OCI-LY7 (cell line): Measurements from ENCODE around the gene MAN1A2. TPM values are rescaled to one million over a fixed set of nuclear protein-coding genes. Genes with fewer than 3 reads are reported as not detected.
A peak's percentile ranks its signal among the peaks of the same experiment; 100 is the strongest.

ENCODE experiments used
- BruUV-seq: library from RNA; stranded (reverse); fragments of 400-500 nt; replicated peaks from 2 replicates; lab custom pipeline; 2021; lab: Mats Ljungman, UMichigan
- CTCF ChIA-PET: fragments of 300-600 bp; sonication (Branson Sonifier 250); formaldehyde crosslinking; loops from one replicate; lab custom pipeline; 2022; ENCODE audit warnings: antibody characterized with exemption; ENCODE audit not compliant: unreplicated experiment; lab: Charles Lee
- POLR2A ChIA-PET: fragments of 300-600 bp; sonication (Branson Sonifier 250); formaldehyde crosslinking; loops from one replicate; lab custom pipeline; 2022; ENCODE audit warnings: antibody characterized with exemption; lab: Charles Lee
- DNase-seq: peaks from one replicate; pipeline ENCODE4 v3.0.0-alpha.2; 2015; ENCODE audit warnings: low spot score
- H2AFZ ChIP-seq: fragments of 200-600 bp; sonication (generic), shearing (Covaris generic); 2 replicates; pipeline ENCODE4 v1.6.1; 2014; ENCODE audit warnings: mild to moderate bottlenecking, antibody characterized with exemption, low read length, moderate library complexity
- H3K27ac ChIP-seq: fragments of 200-600 bp; sonication (generic); 2 replicates; pipeline ENCODE4 v1.5.1; 2014; ENCODE audit warnings: mixed run types, low read depth, mild to moderate bottlenecking, moderate library complexity, low read length, inconsistent platforms; ENCODE audit not compliant: poor library complexity, severe bottlenecking
- H3K36me3 ChIP-seq: fragments of 200-600 bp; sonication (generic); 2 replicates; pipeline ENCODE4 v1.6.1; 2014; ENCODE audit warnings: mild to moderate bottlenecking, antibody characterized with exemption, low read length, moderate library complexity, mixed read lengths; ENCODE audit not compliant: insufficient read depth
- H3K4me1 ChIP-seq: fragments of 200-600 bp; sonication (generic); 2 replicates; pipeline ENCODE4 v1.5.1; 2014; ENCODE audit warnings: mild to moderate bottlenecking, low read length; ENCODE audit not compliant: insufficient read depth, poor library complexity, severe bottlenecking
- H3K4me2 ChIP-seq: fragments of 200-600 bp; sonication (generic); 2 replicates; pipeline ENCODE4 v1.6.1; 2014; ENCODE audit warnings: mild to moderate bottlenecking, low read length
- H3K4me3 ChIP-seq: fragments of 200-600 bp; sonication (generic); 2 replicates; pipeline ENCODE4 v1.5.1; 2014; ENCODE audit warnings: mild to moderate bottlenecking, low read depth, low read length; ENCODE audit not compliant: poor library complexity, severe bottlenecking
- H3K79me2 ChIP-seq: fragments of 200-600 bp; sonication (generic); 2 replicates; pipeline ENCODE4 v1.6.1; 2016; ENCODE audit warnings: low read depth, mild to moderate bottlenecking, low read length, moderate library complexity, mixed read lengths; ENCODE audit not compliant: insufficient read depth
- H3K9me2 ChIP-seq: fragments of 200-600 bp; sonication (generic); 2 replicates; pipeline ENCODE4 v1.6.1; 2016; ENCODE audit warnings: mild to moderate bottlenecking, low read length, mixed read lengths; ENCODE audit not compliant: insufficient read depth
- H3K9me3 ChIP-seq: fragments of 200-600 bp; sonication (generic); 2 replicates; pipeline ENCODE4 v1.6.1; 2014; ENCODE audit warnings: mild to moderate bottlenecking, mixed run types, low read length, mixed read lengths
- H4K20me1 ChIP-seq: fragments of 200-600 bp; sonication (generic); 2 replicates; pipeline ENCODE4 v1.6.1; 2014; ENCODE audit warnings: mild to moderate bottlenecking, antibody characterized with exemption, low read length, moderate library complexity, mixed read lengths; ENCODE audit not compliant: insufficient read depth
- CTCF ChIP-seq: fragments of 200-600 bp; sonication (generic); conservative IDR thresholded peaks from 2 replicates; pipeline ENCODE4 v1.5.1; 2014; ENCODE audit warnings: mild to moderate bottlenecking, antibody characterized with exemption, low read length, moderate library complexity, mixed read lengths
- EZH2phosphoT487 ChIP-seq: fragments of 200-600 bp; sonication (generic); IDR thresholded peaks from 2 replicates; pipeline ENCODE4 v1.6.1; 2018; ENCODE audit warnings: low read depth, borderline replicate concordance, mild to moderate bottlenecking, mixed run types, antibody characterized with exemption, low read length, moderate library complexity, mixed read lengths
- intact Hi-C: fragments of 100-400 bp; cut with micrococcal nuclease; formaldehyde crosslinking; loops from one replicate; pipeline ENCODE4 v1.10.0; 2022; ENCODE audit not compliant: unreplicated experiment
- total RNA-seq, 2 experiments: library from RNA; depleted of rRNA in 1 of 2; stranded (reverse); fragments of >200 nt in 1 of 2; shearing (Covaris generic) in 1 of 2; gene quantifications; 2 replicates each; pipeline ENCODE4 v1.2.3, GENCODE V29; 2014 to 2022

MAN1A2 gene
- total RNA-seq, 2 experiments from 2014 or later = 16.1 to 27.5 TPM

DNA sequence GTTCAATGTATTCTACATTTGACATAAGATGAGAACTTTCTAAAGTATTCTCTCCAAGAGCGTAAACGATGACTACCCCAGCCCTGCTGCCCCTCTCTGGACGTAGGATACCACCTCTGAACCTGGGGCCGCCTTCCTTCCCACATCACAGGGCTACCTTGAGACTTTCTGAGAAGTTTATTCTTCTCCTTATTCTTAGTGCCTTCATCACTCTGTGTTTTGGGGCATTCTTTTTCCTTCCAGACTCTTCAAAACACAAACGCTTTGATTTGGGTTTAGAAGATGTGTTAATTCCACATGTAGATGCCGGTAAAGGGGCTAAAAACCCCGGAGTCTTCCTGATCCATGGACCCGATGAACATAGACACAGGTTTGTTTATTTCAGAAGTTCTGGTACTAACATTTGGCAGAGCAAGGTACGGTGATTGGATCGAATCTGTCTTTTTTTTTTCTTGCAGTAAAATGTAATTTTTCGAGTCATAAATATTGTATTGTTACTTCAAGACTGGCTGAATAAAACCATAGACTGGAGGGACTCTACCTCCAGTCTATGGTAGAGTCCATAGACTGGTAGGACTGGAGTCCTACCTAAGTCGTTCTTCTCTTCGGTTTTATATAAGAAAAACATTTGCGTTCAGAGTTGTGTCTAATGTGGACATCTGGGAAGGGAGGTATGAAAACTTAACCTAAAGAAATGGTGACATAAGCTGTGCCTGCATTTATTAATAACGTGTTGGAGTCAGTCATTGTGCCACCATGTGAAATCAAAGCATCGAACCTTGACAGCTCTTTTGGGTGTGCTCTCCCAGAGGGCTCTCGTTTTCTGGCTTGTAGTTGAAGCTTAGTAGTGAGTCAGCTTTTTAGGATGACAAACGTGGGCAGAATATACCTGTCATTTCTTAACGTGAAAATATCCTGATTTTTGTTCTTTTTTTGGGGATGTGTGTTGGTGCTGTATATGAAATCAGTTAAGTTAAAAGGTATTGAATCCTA lies 1.2 kb downstream of the MAN1A2 start:
- intact Hi-C loops = loop anchor here (5.0 to 10.0 kb wide), 3 partner anchors 296 to 559 kb away; partner anchors contain the start of genes GDAP2, TTF2 and WDR3
- peak; percentile 63 for DNase-seq
- peak overlapping the region; percentile 88 for H3K4me3 ChIP-seq
- BruUV-seq = TSS peak; percentile 69
- no peaks in the 10 kb centered on the region for H3K36me3 ChIP-seq
- peak overlapping the region; percentile 94 for H3K4me2 ChIP-seq
- H3K27ac ChIP-seq = peak overlapping the region; percentile 74
- H3K4me1 ChIP-seq = peaks cover 40% of the 10 kb centered on the region
- peaks cover 69% of the 10 kb centered on the region for H3K79me2 ChIP-seq
- POLR2A ChIA-PET = interaction anchor here (0.9 to 1.4 kb wide), 3 partner anchors 11 to 140 kb away, joined by 4 to 6 read pairs (median 5); no protein-coding TSS in a partner anchor
- TF ChIP-seq CTCF (no peak; the same call in 1 of the 2 replicates), EZH2phosphoT487 (no peak)
- no peaks in the 10 kb centered on the region for H3K9me3 ChIP-seq
- peak overlapping the region; percentile 86; the same call in 1 of the 2 replicates for H2AFZ ChIP-seq
- CTCF ChIA-PET = interaction anchor here (1.0 kb wide), 1 partner anchor 308 kb away, joined by 3 read pairs; the partner anchor contains the start of gene TTF2
- H4K20me1 ChIP-seq = peaks cover 30% of the 10 kb centered on the region
- no peaks in the 10 kb centered on the region for H3K9me2 ChIP-seq

DNA sequence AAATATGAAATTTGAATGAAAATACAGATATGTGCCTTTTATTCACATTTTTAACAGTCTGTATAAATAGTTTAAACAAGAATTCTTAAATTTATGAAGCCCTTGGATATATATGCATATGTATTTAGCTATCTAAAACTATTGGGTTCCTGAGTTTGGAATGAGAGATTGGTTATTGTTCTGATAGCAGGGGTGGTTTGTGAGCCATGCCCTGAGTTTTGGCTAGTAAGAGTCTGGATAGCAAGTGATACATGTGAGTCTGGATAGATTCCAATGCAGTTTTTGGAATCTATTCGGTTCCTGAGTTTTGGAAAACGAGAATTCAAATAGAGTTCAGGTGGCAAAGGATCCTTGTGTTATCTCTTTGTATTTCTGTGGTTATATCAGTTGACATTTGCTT lies 2.8 kb downstream of the MAN1A2 start:
- Histone ChIP-seq H3K4me1 (peaks cover 25% of the 10 kb centered on the region), H2AFZ (no peak overlapping the region), H3K9me2 (no peaks in the 10 kb centered on the region), H3K4me2 (peak overlapping the region; percentile 94), H3K79me2 (peaks cover 86% of the 10 kb centered on the region), H4K20me1 (peaks cover 30% of the 10 kb centered on the region), H3K4me3 (peak overlapping the region; percentile 88), H3K27ac (no peak overlapping the region), H3K36me3 (no peaks in the 10 kb centered on the region), H3K9me3 (no peaks in the 10 kb centered on the region)
- TF ChIP-seq EZH2phosphoT487 = no peak
- no peak for TF ChIP-seq CTCF
- intact Hi-C loops = no loop called here
- no peak for DNase-seq
- ChIA-PET POLR2A (interaction anchor here (0.7 to 1.3 kb wide), 3 partner anchors 36 to 328 kb away, joined by 3 to 4 read pairs (median 3); no protein-coding TSS in a partner anchor), CTCF (no interaction called here)
- no TSS peak for BruUV-seq
